Mononuclear cell (primary cell): ENCODE results near the gene CDH5. TPM values are rescaled to one million over a fixed set of nuclear protein-coding genes. Genes with fewer than 3 reads are reported as not detected.

Source experiments
- H3K27me3 ChIP-seq: 2 replicates; pipeline ENCODE4 v1.6.0; 2011; ENCODE audit warnings: low read length, control low read depth; ENCODE audit not compliant: insufficient read depth
- H3K4me1 ChIP-seq: 2 replicates; pipeline ENCODE4 v1.5.1; 2011; ENCODE audit warnings: mild to moderate bottlenecking, low read length, control low read depth; ENCODE audit not compliant: insufficient read depth
- H3K4me3 ChIP-seq: 2 replicates; pipeline ENCODE4 v1.5.1; 2011; ENCODE audit warnings: mild to moderate bottlenecking, low read length, moderate library complexity
- H3K9me3 ChIP-seq: 2 replicates; pipeline ENCODE4 v1.5.1; 2011; ENCODE audit warnings: low read depth, mild to moderate bottlenecking, control low read depth, low read length
- total RNA-seq: library from RNA; depleted of rRNA; stranded (reverse); fragments of >200 nt; gene quantifications from one replicate; pipeline ENCODE4 v1.2.3, GENCODE V29; 2012

The CDH5 gene
- total RNA-seq, 1 donor = 0.42 TPM

DNA sequence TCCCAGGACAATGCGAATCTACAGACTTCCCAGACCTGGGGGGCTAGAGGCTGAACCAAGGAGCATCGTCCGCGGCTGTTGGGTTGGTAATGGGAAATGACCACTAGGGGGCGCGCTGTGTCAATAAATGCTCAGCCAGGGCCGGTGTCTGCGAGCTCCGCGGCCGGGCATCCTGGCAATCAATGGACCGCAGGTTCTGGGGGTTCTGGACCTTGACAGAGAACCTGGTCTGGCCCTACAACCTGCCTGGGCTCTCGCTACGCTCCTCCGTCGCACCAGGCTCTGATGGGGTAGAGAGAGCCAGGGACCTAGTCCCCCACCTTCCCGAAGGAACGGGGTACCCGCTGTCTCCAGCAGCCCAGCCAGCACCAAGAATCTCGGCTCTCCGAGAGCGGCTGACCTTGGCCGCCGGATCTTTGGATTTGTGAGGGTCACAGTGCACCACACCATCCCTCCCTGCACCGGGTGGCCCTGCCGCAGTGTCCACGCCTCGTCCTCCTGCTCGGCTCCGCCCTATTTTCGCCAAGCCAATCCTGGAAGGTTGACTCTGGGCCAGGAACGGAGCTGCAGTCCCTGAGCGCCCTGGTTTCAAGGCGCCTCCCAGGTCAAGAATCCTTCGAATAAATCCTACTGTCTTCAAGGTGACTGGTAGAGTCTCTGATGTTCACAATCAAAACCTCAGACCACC, 40.2 kb downstream of the CDH5 start:
- H3K4me3 ChIP-seq = peak overlapping the region; percentile 28
- H3K9me3 ChIP-seq = no peaks in the 10 kb centered on the region
- peaks cover 6% of the 10 kb centered on the region for H3K27me3 ChIP-seq
- H3K4me1 ChIP-seq = peaks cover 18% of the 10 kb centered on the region

DNA sequence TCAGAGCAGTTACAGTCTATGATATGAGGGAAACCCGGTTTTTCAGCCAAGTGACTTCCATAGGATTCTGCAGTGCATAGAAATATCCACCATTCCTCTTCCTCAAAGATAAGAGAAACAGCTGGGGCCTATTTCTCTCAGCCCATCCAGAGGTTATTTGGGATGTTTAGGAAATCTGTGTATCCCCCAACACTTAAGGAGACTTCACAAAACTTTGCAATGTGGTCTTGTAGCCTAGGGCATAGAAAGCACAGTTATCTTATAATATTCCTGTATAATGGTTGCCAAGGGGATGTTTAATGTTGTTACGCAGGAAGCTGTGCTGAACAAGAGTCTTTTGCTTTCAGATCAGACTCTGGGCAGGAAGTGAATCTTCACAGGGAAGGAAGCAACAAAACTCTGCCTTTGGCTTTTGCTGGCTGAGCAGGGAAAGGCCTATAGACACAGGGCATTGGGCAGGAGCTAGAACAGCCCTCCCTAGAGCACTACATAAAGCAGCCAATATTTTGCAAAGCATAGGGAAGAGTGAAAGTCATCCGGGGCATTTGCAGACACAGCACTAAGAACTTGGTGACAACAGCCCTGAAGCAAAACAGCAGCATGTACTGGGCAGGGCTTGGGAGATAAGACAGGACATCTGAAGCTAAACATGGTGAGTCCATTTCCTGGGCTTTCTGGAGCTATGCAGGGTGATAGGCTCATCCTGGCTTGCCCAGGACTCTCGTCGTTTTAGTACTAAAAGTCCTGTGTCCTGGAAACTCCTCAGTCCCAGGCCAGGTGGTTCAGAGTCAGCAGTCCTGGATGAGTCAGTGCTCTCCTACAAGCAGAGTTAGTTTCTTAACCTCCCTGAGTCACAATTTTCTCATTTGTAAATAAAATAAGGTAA, 41.9 kb downstream of the CDH5 start:
- H3K9me3 ChIP-seq = peaks cover 5% of the 10 kb centered on the region
- peaks cover 6% of the 10 kb centered on the region for H3K27me3 ChIP-seq
- peaks cover 18% of the 10 kb centered on the region for H3K4me1 ChIP-seq
- peak overlapping the region; percentile 9 for H3K4me3 ChIP-seq

DNA sequence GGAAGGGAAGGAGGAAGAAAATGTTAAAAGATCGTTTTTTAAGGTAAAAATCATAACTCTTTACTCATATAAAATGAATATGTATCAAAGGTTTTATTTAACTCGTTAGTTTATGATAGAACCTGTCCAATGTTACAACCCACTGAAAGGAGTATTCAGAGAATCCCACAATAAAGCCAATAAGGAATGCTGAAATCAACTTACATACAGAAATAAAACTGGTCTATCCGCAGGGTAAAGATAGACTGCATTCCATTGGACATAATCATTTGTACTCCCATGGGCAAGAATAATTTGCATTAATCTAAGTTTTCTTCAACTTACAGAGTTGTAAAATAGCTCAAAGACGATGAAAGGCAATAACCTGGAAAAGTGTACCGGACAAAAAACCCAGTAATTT, 42.7 kb downstream of the CDH5 start:
- Histone ChIP-seq H3K4me1 (peaks cover 18% of the 10 kb centered on the region), H3K27me3 (peaks cover 6% of the 10 kb centered on the region), H3K4me3 (no peak overlapping the region), H3K9me3 (peaks cover 5% of the 10 kb centered on the region)

DNA sequence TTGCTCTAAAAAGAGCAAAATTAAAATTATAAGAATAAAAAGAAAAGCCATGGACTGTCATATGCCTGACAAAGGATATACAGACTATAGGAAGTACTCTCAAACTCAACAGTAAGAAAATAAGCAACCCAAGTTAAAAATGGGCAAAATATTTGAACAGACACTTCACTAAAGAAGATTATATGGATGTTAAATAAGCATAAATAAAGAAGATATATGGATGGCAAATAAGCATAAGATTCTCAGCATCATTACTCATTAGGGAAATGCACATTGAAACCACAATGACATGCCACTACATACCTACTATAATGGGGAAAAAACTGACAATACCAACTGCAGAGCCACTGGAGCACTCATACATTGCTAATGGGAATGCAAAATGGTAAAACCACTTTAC, 45.7 kb downstream of the CDH5 start:
- Histone ChIP-seq H3K9me3 (peaks cover 5% of the 10 kb centered on the region), H3K4me1 (peaks cover 10% of the 10 kb centered on the region), H3K4me3 (no peak overlapping the region), H3K27me3 (no peaks in the 10 kb centered on the region)

GRCh38 chr16:66414891-66415290, 48.4 kb downstream of the CDH5 start:
- Histone ChIP-seq H3K27me3 (no peaks in the 10 kb centered on the region), H3K9me3 (peaks cover 5% of the 10 kb centered on the region), H3K4me1 (peaks cover 7% of the 10 kb centered on the region), H3K4me3 (no peak overlapping the region)

- Histone ChIP-seq H3K27me3 (peaks cover 1% of the 10 kb centered on the region), H3K9me3 (peaks cover 5% of the 10 kb centered on the region), H3K4me1 (peaks cover 7% of the 10 kb centered on the region), H3K4me3 (no peak overlapping the region)
Observed at GRCh38 chr16:66416136-66416535, 49.6 kb downstream of the CDH5 start.

- Histone ChIP-seq H3K27me3 (peaks cover 11% of the 10 kb centered on the region), H3K4me3 (no peak overlapping the region), H3K4me1 (peaks cover 7% of the 10 kb centered on the region), H3K9me3 (peaks cover 4% of the 10 kb centered on the region)
Observed at GRCh38 chr16:66416939-66417700, 50.6 kb downstream of the CDH5 start.

- H3K4me3 ChIP-seq = no peak overlapping the region
- H3K9me3 ChIP-seq = no peaks in the 10 kb centered on the region
- H3K27me3 ChIP-seq = peaks cover 11% of the 10 kb centered on the region
- H3K4me1 ChIP-seq = peaks cover 7% of the 10 kb centered on the region
Observed at GRCh38 chr16:66418165-66418962, 51.9 kb downstream of the CDH5 start.

DNA sequence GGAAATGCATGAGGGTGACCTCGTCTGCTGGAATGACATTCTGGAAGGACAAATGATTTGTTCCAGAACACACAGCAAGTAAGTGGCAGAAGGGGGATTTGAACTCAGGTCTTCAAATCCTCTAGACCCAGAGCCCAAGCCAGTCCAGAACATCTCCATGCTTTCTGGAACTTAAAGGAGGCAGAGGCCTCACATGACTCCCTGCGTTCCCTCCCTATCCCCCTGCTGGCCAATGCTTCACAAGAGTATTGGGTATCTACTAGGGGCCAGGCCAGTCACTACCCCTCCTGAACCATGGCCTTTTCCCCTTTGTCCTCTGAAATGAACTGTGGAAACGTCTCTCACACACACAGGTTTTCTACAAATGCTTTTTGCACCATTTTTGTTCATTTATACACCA, 53.0 kb downstream of the CDH5 start:
- Histone ChIP-seq H3K4me3 (no peak overlapping the region), H3K9me3 (no peaks in the 10 kb centered on the region), H3K27me3 (peaks cover 21% of the 10 kb centered on the region), H3K4me1 (peaks cover 7% of the 10 kb centered on the region)

DNA sequence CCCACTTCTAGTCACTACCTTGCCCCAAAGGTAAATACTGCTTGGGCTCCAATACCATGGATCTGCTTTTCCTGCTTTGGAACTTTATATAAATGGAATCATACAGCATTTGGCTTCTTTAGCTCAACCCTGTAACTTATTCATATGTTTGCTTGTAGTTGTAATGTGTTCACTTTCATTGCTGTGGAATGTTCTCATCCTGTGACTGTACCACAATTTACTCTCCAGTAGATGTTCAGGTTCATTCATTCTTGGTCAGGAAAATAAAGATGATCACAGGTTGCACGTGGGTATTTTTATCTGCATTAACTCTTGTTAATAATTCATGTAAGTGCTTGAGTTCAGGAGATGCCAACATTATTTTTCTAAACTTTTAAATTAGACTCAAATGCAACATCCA, 53.9 kb downstream of the CDH5 start:
- Histone ChIP-seq H3K27me3 (peaks cover 30% of the 10 kb centered on the region), H3K4me3 (no peak overlapping the region), H3K9me3 (no peaks in the 10 kb centered on the region)

DNA sequence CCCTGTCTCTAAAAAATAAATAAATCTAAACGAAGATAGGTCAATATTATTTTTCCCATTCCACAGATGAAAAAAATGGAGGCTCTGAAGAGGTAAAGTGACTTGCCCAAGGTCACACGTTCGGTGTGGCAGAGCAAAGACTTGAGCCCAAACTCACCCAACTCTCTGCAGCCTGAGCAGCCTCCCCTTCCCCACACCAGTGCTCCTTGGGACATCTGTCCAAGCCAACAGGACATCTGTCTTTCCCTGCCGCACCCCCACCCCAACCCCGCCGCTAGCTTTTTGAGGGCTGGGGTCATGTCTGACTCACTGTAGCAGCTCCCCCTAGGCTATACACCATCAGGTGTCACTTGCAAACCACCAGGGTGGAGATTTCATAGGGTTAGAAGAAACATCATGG, 55.4 kb downstream of the CDH5 start:
- H3K9me3 ChIP-seq = no peaks in the 10 kb centered on the region
- H3K27me3 ChIP-seq = peaks cover 41% of the 10 kb centered on the region
- H3K4me3 ChIP-seq = no peak overlapping the region
- H3K4me1 ChIP-seq = peaks cover 11% of the 10 kb centered on the region

More for the DNA sequence above, 53.9 kb downstream of the CDH5 start:
- peaks cover 7% of the 10 kb centered on the region for H3K4me1 ChIP-seq

DNA sequence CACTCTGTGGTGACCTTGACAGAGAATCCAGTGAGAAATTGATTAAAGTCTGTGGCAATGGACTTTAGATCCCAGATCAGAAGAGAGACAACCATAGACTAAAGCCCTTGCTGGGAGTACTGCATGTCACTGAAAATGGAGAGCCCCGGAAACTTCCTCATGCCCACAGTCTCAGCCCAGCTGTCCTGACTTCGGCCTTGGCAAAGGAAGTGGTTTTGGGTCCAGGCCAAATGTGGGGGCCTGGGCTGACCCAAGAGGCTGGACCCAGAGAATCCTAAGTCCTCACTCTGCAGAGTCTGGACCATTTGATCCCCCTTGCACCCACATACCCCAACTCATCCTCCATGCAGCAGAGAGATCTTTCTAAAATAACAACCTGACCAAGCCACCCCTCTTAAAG, 55.9 kb downstream of the CDH5 start:
- H3K4me3 ChIP-seq = no peak overlapping the region
- H3K4me1 ChIP-seq = peaks cover 11% of the 10 kb centered on the region
- H3K27me3 ChIP-seq = peaks cover 41% of the 10 kb centered on the region
- no peaks in the 10 kb centered on the region for H3K9me3 ChIP-seq

- H3K27me3 ChIP-seq = peaks cover 50% of the 10 kb centered on the region
- peaks cover 15% of the 10 kb centered on the region for H3K4me1 ChIP-seq
- no peaks in the 10 kb centered on the region for H3K9me3 ChIP-seq
- no peak overlapping the region for H3K4me3 ChIP-seq
Observed at GRCh38 chr16:66423177-66423576, 56.7 kb downstream of the CDH5 start.

DNA sequence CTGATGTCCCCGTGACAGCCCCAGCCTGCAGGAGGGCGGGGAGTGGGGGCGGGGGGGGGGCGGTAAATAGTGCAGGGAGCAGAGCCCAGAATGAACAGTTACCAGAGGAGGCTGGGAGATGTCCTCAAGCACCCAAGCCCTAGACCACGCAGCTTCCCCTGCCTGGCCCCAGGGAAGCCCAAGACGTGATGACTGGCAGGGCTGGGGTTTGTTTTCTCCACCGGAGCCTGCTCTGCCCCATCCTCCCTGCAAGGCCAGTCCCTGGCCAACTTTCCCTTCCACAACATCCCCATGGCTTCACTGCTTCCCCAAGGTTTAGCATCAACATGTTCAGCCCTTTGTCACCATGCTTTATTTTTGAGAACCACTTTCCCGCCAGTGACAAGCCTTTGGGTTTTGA, 59.2 kb downstream of the CDH5 start:
- Histone ChIP-seq H3K4me3 (no peak overlapping the region), H3K27me3 (peaks cover 74% of the 10 kb centered on the region)

More for the DNA sequence above, 59.2 kb downstream of the CDH5 start:
- no peaks in the 10 kb centered on the region for H3K9me3 ChIP-seq
- peaks cover 13% of the 10 kb centered on the region for H3K4me1 ChIP-seq
